Activated CD8-positive, alpha-beta memory T cell treated with anti-CD3 and anti-CD28 coated beads, Interleukin-2, amount 50 U/mL, for 48 hours (primary cell): ENCODE measurements around the gene UNC5CL.

Source experiments
- DNase-seq: peaks from one replicate; pipeline ENCODE4 v3.0.0-alpha.2; 2020

Gene UNC5CL, protein sequence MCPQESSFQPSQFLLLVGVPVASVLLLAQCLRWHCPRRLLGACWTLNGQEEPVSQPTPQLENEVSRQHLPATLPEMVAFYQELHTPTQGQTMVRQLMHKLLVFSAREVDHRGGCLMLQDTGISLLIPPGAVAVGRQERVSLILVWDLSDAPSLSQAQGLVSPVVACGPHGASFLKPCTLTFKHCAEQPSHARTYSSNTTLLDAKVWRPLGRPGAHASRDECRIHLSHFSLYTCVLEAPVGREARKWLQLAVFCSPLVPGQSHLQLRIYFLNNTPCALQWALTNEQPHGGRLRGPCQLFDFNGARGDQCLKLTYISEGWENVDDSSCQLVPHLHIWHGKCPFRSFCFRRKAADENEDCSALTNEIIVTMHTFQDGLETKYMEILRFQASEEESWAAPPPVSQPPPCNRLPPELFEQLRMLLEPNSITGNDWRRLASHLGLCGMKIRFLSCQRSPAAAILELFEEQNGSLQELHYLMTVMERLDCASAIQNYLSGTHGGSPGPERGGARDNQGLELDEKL

GRCh38 chr6:41039060-41039998 lies at the start of gene UNC5CL:
UNC5CL (minus strand) TSS chr6:41039221; CDS start chr6:41035074, 4,147 bp downstream.
- DNase-seq = peak; percentile 70

DNA sequence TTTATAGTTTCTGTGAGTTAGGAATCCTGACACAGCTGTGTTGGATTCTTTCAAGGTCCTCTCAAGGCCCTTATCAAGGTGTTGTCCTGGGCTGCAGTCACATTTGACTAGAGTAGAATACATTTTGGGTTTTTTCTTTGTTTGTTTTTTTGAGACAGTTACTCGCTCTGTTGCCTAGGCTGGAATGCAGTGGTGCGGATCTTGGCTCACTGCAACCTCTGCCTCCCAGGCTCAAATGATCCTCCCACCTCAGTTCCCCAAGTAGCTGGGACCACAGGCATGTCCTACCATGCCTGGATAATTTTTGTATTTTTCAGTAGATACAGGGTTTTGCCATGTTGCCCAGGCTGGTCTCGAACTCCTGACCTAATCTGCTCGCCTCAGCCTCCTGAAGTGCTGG lies 49.4 kb upstream of the UNC5CL start:
- no peak for DNase-seq

DNA sequence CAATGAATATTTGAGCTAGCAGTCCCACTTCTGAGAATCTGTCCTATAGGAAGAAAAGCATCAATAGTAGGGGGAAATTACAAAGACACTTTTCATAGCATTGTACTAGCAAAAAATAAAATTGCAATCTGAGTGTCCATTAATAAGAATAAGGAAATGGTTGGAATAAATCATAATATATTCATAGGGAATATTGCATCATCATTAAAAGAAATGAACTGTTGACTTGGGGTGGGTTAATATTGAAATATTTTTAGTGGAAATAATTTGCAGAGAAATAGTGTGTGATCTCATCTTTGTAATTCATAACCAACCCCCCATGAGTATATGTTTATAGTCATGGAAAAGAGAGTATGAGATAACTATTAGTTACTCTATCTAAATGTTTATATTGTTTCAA lies 46.2 kb upstream of the UNC5CL start:
- no peak for DNase-seq

GRCh38 chr6:41083072-41083471 lies 44.1 kb upstream of the UNC5CL start:
- no peak for DNase-seq

DNA sequence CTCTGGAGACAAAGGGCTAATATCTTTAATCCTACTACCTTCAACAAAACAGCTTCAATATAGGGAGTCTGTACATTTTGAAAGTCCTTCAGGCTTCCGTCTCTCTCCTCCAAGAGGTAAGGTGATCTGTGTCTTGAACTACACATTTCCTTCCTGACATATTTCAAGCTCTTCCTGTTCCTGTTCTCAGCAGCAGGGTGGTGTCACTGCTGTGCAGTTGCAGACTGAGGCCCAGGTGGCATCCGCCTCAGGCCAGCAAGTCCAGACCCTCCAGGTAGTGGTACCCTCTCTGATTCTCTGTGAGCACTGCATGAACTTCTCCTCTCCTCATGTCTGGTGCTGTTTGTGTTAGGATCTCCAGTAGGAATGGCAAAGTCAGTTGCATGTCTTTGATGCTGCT lies 41.6 kb upstream of the UNC5CL start:
- no peak for DNase-seq

- no peak for DNase-seq
Measured at GRCh38 chr6:41079080-41079479, 40.1 kb upstream of the UNC5CL start.

DNA sequence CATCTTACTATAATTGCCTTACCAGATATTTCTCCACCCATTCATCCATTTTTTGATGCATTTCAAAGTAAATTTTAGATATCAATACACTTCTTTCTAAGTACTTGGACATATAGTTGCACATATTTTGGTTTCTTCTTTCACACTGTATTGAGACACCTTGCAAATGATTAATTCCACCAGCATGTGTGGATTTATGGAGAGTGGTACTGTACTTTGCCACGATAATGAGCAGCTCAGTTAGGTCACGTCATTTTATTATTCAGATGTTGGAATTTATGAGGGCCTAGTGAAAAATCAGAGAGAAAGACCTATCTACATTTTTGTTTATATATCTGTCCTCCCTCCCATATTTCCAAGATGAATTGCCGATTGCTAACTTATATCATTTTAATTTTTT lies 39.1 kb upstream of the UNC5CL start:
- DNase-seq = no peak

GRCh38 chr6:41077536-41077935 lies 38.5 kb upstream of the UNC5CL start:
- DNase-seq = no peak

DNA sequence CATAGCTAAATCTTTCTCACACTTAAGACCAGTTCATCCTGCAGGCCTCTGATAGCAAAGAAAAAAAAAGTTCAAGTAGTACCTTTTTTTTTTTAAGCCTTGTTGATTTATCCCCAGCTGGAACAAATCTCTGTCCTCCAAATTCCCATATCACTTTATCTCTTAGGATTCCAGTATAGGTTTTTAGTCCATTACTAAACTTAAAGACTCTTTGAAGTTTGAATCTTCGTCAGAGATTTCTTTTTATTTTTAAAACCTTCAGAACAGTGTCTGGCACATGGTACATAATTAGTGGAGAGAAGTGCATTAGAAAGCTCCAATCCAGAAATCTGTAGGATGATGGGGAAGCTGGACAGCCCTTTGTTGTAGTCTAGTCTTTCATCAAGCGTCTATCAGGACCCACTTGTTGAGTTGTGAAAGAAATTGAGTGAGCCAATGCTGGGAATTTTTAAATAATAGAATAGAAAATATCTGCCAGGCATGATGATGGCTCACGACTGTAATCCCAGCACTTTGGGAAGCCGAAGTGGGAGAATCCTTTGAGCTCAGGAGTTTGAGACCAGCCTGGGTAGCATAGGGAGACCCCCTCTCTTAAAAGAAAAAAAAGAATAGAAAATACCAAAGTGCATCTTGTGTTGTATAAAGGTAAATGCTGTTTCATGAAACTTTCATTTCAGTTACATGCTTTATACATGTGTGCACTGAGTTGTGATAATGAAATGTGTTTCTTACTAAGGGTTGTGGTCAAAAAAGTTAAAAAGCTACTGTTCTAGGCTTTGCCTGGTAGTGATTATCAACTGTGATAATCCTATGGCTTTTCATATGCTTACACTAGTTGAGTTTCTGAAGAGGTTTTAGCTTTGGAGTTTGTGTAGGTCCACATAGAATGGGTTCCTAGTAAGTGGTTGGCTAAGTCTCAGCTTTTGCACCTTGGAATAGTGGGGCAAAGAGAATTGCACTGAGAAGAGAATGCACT lies 36.9 kb upstream of the UNC5CL start:
- no peak for DNase-seq

GRCh38 chr6:41074692-41075436 lies 35.8 kb upstream of the UNC5CL start:
- DNase-seq = no peak

- no peak for DNase-seq
Measured at GRCh38 chr6:41073968-41074691, 35.1 kb upstream of the UNC5CL start.

DNA sequence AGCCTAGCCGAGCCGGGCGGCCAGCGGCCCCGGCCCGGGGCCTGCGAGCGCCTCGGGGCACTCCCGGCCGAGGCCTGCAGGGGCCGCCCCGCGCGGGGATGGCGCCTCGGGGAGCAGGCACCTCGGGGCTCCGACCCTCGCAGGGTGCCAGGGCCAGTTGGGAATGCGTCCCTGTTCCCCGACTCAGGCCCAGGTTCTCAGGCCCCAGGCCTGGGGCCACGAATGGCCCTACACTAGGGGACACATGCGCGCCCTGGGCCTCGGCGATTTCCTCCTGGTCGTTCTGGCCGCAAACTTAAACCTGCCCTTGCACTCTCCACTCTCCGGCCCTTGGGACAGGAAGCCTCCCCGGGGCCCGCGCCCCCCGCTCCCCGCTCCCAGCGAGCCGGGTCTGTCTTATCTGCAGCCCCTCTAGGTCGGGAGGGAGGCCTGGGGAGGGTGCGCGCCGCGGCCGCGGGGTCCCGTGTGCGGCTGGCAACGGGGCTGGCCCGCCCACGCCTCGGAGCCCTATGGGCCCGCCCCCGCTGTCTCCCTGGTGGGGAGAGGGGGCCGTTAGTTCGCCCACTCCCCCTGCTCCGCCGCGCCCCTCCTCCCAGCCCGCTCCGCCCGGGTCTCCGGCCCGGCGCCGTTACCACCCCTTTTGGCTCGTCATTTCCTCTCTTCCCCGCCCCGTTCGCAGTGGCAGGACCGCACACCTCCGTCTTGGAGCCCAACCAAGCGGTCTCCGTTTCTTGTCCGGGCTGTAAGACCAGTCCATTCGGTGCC lies 34.4 kb upstream of the UNC5CL start:
- peak; percentile 85 for DNase-seq

GRCh38 chr6:41072836-41073202 lies 33.8 kb upstream of the UNC5CL start, which contains the start of gene NFYA:
NFYA (plus strand) TSS chr6:41072974; CDS start chr6:41079090, 6,116 bp downstream.
- peak; percentile 99 for DNase-seq

DNA sequence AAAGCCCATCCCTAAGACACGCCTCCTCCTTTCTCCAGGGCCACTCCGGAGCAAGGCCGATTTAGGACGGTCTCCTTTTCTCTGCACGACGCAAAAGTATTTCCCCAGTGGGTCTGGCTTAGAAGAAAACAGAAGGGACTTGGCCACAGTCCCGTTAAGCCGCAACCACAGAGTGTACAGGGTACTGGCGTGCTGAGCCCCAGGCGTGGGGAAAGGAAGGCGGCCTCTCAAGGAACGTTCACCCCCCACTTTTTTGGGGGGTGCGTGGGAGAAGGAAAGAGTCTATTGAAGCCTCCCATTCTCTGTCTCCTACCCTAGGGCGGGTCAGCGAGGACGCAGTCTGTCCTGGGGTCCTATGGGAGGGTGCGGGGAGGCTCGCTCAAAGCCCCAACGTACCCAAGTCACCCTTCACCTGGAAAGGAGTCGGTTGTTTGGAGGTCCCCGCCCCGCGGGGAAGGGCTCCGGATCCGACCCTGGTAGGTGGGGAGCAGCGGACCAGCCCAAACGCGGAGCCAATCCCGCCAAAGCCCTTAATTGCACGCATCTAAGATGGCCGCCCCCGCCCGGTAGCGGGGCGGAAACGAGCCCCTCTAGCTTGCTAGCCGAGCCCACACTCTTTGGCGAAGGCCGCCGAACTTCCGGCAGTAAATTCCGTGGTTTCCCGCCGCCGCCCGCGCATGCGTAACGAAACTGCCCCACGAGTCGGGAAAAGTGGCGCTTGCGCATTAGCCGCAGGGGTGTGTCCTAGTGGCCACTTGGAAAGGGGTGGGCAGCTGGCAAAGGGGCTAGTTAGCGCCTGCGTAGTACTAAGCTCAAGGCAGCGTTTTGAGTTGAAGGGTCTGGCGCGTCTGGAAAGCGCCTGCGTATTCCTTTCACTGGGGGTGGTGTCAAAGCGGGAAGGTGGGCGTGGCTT lies 33.2 kb upstream of the UNC5CL start, which contains the start of gene OARD1:
Gene OARD1 (minus strand): TSS at position 434 of the 913 bp plus-strand sequence. CDS start 722 bp downstream, outside the sequence.
- DNase-seq = peak; percentile 99

DNA sequence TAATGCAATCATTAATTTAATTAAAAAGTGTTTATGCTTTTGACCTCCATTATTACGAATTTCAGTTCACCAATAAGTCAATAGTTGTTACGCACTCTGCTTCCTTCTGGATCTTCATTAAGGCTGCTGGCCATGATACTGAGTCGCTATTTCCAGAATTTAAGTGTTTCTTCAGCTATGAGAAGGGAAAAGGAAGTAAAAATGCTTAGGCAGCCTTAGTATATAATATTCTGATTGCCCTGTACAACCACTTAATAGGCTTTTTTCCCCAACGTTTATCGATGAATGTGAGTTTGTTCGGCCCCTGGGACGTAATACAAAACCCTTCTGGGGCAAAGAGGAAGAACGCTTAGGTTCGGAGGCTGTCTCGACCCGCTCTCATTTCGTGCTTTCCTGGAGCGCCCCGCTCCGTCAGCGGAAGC lies 32.5 kb upstream of the UNC5CL start:
- DNase-seq = peak; percentile 81

DNA sequence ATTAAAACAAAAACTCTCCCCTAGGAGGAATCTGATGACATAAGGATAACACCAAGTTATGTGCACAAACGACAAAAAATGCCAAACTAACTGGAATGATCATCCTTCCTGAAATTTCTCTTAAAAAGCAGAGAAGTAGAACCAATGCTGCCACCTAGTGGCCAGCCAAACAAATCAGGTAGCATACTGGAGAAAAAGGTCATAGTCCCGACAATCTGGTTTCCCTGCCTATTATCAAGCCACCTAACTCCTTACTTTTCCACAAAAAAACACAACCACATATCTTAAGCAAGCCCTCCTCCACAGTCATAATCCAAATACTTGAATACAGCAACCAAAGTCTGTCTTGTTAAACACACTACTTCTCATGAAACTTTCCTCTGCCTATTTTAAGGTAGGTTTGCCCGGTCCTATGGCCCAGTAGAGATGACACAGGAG lies 27.9 kb upstream of the UNC5CL start:
- DNase-seq = peak; percentile 77

DNA sequence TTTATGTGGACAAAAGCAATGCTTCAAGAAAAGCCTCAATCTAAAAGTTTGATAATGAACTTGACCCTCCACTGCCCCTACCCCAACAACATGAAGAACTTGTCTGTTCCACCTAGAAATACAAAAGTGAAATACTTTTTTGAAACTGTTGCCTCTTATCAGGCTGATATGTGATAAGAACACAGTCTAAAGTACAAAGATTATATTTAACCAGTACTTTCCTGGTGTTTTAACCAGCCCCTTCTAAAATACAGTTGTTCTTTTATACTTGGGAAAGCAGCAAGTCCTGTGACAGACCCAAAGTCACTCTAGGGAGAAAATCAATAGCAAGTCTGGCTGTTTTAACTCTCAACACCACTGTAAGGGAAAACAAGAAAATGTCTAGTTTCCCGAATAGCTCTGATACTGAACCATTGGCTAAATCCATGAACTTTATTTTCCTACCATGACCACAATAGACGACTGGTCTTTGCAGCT lies 26.6 kb upstream of the UNC5CL start:
- DNase-seq = no peak

DNA sequence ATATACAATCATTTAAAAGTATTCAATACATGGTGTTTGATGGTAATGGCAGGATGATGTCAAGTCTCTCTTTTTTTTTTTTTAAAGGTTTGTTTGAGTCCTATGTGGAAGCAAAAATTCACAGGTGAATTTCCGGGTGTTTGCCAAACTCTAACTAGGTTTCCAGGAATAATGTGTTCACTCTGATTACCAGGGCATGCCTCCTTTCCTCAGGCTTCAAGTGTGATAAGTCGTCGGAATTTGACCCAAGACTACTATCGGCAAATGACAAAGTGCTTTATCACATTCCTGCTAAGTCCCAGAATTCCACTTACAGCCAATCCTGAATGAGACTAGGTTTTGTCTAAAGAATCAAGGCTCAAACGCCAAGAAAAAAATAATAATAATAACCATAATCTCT lies 25.8 kb upstream of the UNC5CL start:
- no peak for DNase-seq
